Hepatic stellate cell (primary cell): ENCODE results near the gene KICS2.
"Not testable (repeated sequence)": the region's sequence is repeated elsewhere in the genome, so short reads cannot be mapped to it uniquely, and the experiment has no call there.

Experiments used
- DNase-seq: peaks from one replicate; pipeline ENCODE4 v3.0.0; 2011; ENCODE audit warnings: low spot score

The KICS2 gene

GRCh38 chr12:64222009-64222765 is at the start of gene KICS2:
TSS of gene KICS2 (minus strand) at chr12:64222296. CDS start at chr12:64222237, 59 bp downstream.
- DNase-seq, result peak; percentile 94

- no peak for DNase-seq
Measured at GRCh38 chr12:64270411-64270810, 48.3 kb upstream of the KICS2 start.

GRCh38 chr12:64269161-64269560 is 47.1 kb upstream of the KICS2 start:
- DNase-seq, result no peak

- DNase-seq, result no peak
Measured at GRCh38 chr12:64268409-64268808, 46.3 kb upstream of the KICS2 start.

GRCh38 chr12:64265839-64266238 is 43.7 kb upstream of the KICS2 start:
- no peak for DNase-seq

GRCh38 chr12:64261813-64262212 is 39.7 kb upstream of the KICS2 start:
- no peak for DNase-seq

- no peak for DNase-seq
Measured at GRCh38 chr12:64258576-64258975, 36.5 kb upstream of the KICS2 start.

GRCh38 chr12:64256166-64256800 is 34.2 kb upstream of the KICS2 start:
- DNase-seq, result peak; percentile 10

GRCh38 chr12:64255249-64255648 is 33.2 kb upstream of the KICS2 start:
- no peak for DNase-seq

GRCh38 chr12:64253356-64253755 is 31.3 kb upstream of the KICS2 start:
- DNase-seq, result no peak

- peak; percentile 7 for DNase-seq
Measured at GRCh38 chr12:64252681-64253080, 30.6 kb upstream of the KICS2 start.

- no peak for DNase-seq
Measured at GRCh38 chr12:64243809-64244208, 21.7 kb upstream of the KICS2 start.

GRCh38 chr12:64240781-64241180 is 18.7 kb upstream of the KICS2 start:
- DNase-seq, result no peak

GRCh38 chr12:64237382-64237781 is 15.3 kb upstream of the KICS2 start:
- DNase-seq, result no peak

GRCh38 chr12:64236549-64236948 is 14.5 kb upstream of the KICS2 start:
- DNase-seq, result no peak

GRCh38 chr12:64232196-64232595 is 10.1 kb upstream of the KICS2 start:
- DNase-seq, result peak; percentile 12

- DNase-seq, result no peak
Measured at GRCh38 chr12:64229796-64230195, 7.7 kb upstream of the KICS2 start.

GRCh38 chr12:64229240-64229639 is 7.1 kb upstream of the KICS2 start:
- DNase-seq, result no peak

- no peak for DNase-seq
Measured at GRCh38 chr12:64225626-64226025, 3.5 kb upstream of the KICS2 start.

- peak; percentile 70 for DNase-seq
Measured at GRCh38 chr12:64221651-64222008, 466 bp downstream of the KICS2 start.

- DNase-seq, result no peak
Measured at GRCh38 chr12:64220046-64220445, 2.0 kb downstream of the KICS2 start.

GRCh38 chr12:64219145-64219544 is 3.0 kb downstream of the KICS2 start:
- DNase-seq, result no peak

GRCh38 chr12:64218597-64218996 is 3.5 kb downstream of the KICS2 start:
- no peak for DNase-seq

GRCh38 chr12:64217643-64218042 is 4.5 kb downstream of the KICS2 start:
- not testable (repeated sequence) for DNase-seq
